PC-3 (cell line): Measurements from ENCODE around the gene GSTP1.
"Not testable (repeated sequence)": the region's sequence is repeated elsewhere in the genome, so short reads cannot be mapped to it uniquely, and the experiment has no call there.

Experiments used
- EZH2 ChIP-seq: fragments of 300-600 bp; sonication (generic); IDR thresholded peaks from one replicate; pipeline ENCODE4 v1.6.1; 2017; ENCODE audit warnings: antibody characterized with exemption, mild to moderate bottlenecking, low read length; ENCODE audit not compliant: unreplicated experiment
- TF ChIP-seq, protein P1 (sequence below): fragments of 300-600 bp; sonication (generic); conservative IDR thresholded peaks from 2 replicates; pipeline ENCODE4 v1.5.1; 2017; ENCODE audit warnings: antibody characterized with exemption, low read depth, mild to moderate bottlenecking, low read length

DNA sequence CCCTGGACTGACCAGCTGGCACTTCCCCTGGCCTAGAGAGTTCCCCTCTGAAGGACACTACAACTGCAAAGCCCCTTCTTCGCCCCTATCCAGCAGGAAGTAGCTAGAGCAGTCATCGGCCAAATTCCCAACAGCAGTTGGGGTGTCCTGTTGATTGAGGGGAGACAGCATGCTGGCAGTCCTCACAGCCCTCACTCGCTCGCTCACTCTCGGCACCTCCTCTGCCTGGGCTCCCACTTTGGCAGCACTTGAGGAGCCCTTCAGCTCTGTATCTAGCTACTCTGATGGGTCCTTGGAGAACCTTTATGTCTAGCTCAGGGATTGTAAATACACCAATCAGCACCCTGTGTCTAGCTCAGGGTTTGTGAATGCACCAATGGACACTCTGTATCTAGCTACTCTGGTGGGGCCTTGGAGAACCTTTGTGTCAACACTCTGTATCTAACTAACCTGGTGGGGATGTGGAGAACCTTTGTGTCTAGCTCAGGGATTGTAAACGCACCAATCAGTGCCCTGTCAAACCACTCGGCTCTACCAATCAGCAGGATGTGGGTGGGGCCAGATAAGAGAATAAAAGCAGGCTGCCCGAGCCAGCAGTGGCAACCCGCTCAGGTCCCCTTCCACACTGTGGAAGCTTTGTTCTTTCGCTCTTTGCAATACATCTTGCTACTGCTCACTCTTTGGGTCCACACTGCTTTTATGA is 42.7 kb downstream of the GSTP1 start:
- TF ChIP-seq EZH2: not testable (repeated sequence)
- TF ChIP-seq, protein P1, sequence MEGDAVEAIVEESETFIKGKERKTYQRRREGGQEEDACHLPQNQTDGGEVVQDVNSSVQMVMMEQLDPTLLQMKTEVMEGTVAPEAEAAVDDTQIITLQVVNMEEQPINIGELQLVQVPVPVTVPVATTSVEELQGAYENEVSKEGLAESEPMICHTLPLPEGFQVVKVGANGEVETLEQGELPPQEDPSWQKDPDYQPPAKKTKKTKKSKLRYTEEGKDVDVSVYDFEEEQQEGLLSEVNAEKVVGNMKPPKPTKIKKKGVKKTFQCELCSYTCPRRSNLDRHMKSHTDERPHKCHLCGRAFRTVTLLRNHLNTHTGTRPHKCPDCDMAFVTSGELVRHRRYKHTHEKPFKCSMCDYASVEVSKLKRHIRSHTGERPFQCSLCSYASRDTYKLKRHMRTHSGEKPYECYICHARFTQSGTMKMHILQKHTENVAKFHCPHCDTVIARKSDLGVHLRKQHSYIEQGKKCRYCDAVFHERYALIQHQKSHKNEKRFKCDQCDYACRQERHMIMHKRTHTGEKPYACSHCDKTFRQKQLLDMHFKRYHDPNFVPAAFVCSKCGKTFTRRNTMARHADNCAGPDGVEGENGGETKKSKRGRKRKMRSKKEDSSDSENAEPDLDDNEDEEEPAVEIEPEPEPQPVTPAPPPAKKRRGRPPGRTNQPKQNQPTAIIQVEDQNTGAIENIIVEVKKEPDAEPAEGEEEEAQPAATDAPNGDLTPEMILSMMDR: not testable (repeated sequence)
